Type B pancreatic cell (in vitro differentiated cells): Measurements from ENCODE around the gene IL17A. TPM values are rescaled to one million over a fixed set of nuclear protein-coding genes. Genes with fewer than 3 reads are reported as not detected.

Experiments
- DNase-seq: peaks from one replicate; pipeline ENCODE4 v3.0.0; 2021; ENCODE audit warnings: mixed read lengths; ENCODE audit not compliant: unreplicated experiment; ENCODE audit errors: extremely low spot score
- H3K27ac Mint-ChIP-seq: 2 replicates; pipeline ENCODE4 v1.8.0; 2021; ENCODE audit warnings: mild to moderate bottlenecking, mixed read lengths
- H3K27me3 Mint-ChIP-seq: 2 replicates; pipeline ENCODE4 v1.8.0; 2021; ENCODE audit warnings: mixed read lengths
- H3K36me3 Mint-ChIP-seq: 2 replicates; pipeline ENCODE4 v1.8.0; 2021; ENCODE audit warnings: mixed read lengths
- H3K4me1 Mint-ChIP-seq: one replicate; pipeline ENCODE4 v1.8.0; 2021; ENCODE audit warnings: mixed read lengths; ENCODE audit not compliant: unreplicated experiment
- H3K4me3 Mint-ChIP-seq: 2 replicates; pipeline ENCODE4 v1.8.0; 2021; ENCODE audit warnings: mild to moderate bottlenecking, mixed read lengths
- H3K9me3 Mint-ChIP-seq: 2 replicates; pipeline ENCODE4 v1.8.0; 2021; ENCODE audit warnings: mixed read lengths
- total RNA-seq: library from RNA; stranded (reverse); gene quantifications from 2 replicates; pipeline ENCODE4 v1.2.1, GENCODE V29; 2021; ENCODE audit warnings: low replicate concordance
- TF ChIP-seq, protein P1 (sequence below): fragments of 200-600 bp; sonication (generic); conservative IDR thresholded peaks from 2 replicates; pipeline ENCODE4 v1.5.0; 2021; ENCODE audit warnings: antibody characterized with exemption, mild to moderate bottlenecking

Gene IL17A
- total RNA-seq, 1 donor from 2014 or later = 0.17 TPM

DNA sequence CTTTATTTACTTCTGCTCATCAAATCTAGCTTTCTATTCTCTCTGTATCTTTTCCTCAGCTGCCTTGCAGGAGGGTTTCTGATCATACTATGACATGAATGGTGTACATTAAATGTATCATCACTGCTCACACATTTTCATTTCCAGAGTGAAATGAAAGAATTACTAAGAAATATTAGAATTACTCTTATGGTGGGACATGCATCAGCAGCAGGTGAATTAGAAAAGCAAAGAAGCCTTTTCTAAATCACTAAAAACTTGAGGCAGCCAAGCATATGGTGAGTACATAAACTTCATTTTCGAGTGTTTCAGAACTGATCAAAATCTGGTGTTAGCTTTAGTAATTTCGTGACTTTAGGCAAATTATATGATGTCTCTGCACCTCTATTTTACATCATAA lies 23.6 kb downstream of the IL17A start:
- H3K27me3 Mint-ChIP-seq = peaks cover 10% of the 10 kb centered on the region
- no peaks in the 10 kb centered on the region for H3K36me3 Mint-ChIP-seq
- no peak overlapping the region for H3K27ac Mint-ChIP-seq
- no peaks in the 10 kb centered on the region for H3K4me1 Mint-ChIP-seq
- H3K9me3 Mint-ChIP-seq = no peaks in the 10 kb centered on the region
- H3K4me3 Mint-ChIP-seq = no peak overlapping the region
- TF ChIP-seq, protein P1, sequence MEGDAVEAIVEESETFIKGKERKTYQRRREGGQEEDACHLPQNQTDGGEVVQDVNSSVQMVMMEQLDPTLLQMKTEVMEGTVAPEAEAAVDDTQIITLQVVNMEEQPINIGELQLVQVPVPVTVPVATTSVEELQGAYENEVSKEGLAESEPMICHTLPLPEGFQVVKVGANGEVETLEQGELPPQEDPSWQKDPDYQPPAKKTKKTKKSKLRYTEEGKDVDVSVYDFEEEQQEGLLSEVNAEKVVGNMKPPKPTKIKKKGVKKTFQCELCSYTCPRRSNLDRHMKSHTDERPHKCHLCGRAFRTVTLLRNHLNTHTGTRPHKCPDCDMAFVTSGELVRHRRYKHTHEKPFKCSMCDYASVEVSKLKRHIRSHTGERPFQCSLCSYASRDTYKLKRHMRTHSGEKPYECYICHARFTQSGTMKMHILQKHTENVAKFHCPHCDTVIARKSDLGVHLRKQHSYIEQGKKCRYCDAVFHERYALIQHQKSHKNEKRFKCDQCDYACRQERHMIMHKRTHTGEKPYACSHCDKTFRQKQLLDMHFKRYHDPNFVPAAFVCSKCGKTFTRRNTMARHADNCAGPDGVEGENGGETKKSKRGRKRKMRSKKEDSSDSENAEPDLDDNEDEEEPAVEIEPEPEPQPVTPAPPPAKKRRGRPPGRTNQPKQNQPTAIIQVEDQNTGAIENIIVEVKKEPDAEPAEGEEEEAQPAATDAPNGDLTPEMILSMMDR = no peak
- DNase-seq = no peak

DNA sequence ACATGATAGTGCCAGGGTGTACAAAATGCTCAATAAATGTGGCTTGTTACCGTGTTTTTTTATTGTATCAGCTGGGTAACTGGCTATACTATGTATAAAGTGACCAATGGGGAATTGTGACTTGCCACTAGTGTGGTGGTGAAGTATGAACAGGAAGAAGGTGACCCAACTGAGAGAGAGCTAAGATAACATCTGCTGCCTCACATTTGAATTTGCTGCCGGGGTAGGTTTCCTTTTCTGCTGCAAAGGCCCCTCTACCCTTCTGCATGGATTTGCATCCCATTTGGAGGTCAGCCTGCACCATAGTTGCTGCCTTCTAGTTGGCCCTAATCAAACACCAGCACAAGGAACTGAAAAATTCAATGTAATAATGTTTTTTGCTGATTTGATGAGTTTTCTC lies 24.1 kb downstream of the IL17A start:
- no peaks in the 10 kb centered on the region for H3K4me1 Mint-ChIP-seq

DNA sequence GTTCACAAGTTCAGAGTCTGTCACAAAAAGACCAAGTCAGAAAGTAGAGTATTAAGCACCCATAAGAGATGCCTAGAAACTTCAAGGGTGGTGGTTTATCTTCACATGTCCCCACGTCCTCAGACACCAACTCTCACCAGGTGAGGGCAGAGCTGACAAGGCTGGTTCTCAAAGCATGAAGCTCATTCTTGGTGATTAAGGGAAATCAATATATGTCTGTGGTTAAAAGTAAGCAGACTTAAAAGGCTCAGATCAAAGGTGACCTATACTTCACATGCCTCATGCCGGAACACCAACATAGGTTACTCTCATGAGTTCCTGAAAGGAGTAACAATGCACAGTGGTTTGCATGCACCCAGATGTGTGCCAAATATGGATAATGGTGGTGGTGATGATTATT lies 27.0 kb downstream of the IL17A start:
- Mint-ChIP-seq H3K4me1 (no peaks in the 10 kb centered on the region), H3K4me3 (no peak overlapping the region), H3K27me3 (peaks cover 10% of the 10 kb centered on the region), H3K9me3 (no peaks in the 10 kb centered on the region), H3K27ac (no peak overlapping the region), H3K36me3 (no peaks in the 10 kb centered on the region)
- TF ChIP-seq, protein P1 = no peak
- DNase-seq = no peak

More for the DNA sequence above, 24.1 kb downstream of the IL17A start:
- Mint-ChIP-seq H3K36me3 (no peaks in the 10 kb centered on the region), H3K4me3 (no peak overlapping the region), H3K27me3 (peaks cover 10% of the 10 kb centered on the region), H3K27ac (no peak overlapping the region), H3K9me3 (no peaks in the 10 kb centered on the region)
- TF ChIP-seq, protein P1 = no peak
- DNase-seq = no peak

DNA sequence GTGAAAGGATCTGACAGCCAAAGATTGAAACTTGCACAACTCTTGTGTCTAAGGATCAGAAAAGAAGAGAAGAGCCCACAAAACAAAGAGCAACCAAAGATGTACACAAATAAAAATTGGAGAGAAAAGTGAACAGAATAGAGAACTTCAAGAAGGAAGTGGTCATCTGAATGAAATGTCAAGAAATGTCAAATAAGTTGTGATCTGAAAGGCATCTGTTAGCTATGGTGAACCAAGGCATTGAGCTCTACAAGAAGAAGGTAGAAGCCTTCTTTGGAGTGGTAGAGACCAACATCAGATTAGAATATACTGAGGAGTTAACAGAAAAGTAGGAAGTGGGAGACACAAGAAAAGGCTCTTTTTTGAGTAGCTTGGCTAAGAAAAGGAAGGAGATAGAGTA lies 29.6 kb downstream of the IL17A start:
- Mint-ChIP-seq H3K36me3 (no peaks in the 10 kb centered on the region), H3K4me1 (no peaks in the 10 kb centered on the region), H3K9me3 (no peaks in the 10 kb centered on the region), H3K4me3 (no peak overlapping the region), H3K27ac (no peak overlapping the region), H3K27me3 (peaks cover 10% of the 10 kb centered on the region)
- TF ChIP-seq, protein P1 = no peak
- no peak for DNase-seq

DNA sequence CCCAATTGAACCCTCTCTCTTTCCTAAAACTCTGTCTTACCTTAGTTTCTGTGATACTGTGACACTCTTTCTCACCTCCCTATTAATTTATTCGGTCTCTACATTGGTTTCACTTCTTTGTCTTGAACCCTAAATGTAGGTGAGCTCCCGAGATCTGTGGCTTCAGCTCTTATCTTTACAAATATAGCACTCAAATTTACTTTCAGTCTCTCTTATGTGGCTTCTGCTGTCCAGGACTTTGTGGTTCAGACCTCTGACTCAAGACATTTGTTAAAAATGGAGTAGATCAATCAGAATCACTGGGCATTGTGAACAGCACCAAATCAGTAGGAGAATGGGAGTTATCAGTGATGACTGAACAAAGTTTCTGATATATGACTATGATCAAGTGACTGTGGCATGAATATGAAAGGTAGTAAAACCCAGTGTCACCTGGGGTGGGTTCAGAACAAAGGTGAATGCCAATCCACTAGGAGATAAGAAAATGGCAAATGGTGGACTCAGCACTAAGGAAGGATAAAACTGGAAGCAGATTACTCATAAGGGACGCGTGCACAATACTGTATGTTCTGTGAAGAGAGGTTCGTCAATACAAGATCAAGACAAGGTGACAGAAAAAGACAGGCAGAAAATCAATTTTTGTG lies 30.9 kb downstream of the IL17A start:
- no peaks in the 10 kb centered on the region for H3K9me3 Mint-ChIP-seq
- DNase-seq = no peak
- H3K4me1 Mint-ChIP-seq = no peaks in the 10 kb centered on the region
- no peak overlapping the region for H3K27ac Mint-ChIP-seq
- no peaks in the 10 kb centered on the region for H3K36me3 Mint-ChIP-seq
- H3K27me3 Mint-ChIP-seq = peaks cover 13% of the 10 kb centered on the region
- no peak overlapping the region for H3K4me3 Mint-ChIP-seq
- TF ChIP-seq, protein P1 = no peak

DNA sequence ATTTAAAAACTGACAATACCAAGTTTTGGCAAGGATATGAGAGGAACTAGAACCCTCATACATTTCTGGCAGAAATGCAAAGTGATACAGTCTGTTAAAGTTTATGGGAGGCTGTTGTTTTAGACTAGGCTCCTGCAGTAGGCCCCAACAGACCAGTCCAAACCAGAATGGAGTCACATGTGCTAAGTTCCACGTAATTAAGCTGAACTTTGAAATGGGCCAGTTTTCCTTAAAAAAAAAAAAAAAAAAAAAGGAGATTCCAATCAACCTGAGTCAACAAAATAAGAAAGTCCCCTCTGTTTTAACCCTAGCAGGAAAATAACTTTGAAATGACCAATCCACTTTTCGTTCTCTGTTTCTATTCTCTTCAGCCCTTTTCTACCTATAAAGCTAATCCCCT lies 31.6 kb downstream of the IL17A start:
- TF ChIP-seq, protein P1 = no peak
- Mint-ChIP-seq H3K4me3 (no peak overlapping the region), H3K27me3 (peaks cover 13% of the 10 kb centered on the region), H3K27ac (no peak overlapping the region), H3K9me3 (no peaks in the 10 kb centered on the region), H3K4me1 (no peaks in the 10 kb centered on the region), H3K36me3 (no peaks in the 10 kb centered on the region)
- no peak for DNase-seq
